ENCODE data around the gene SREBF2.

The SREBF2 gene

DNA sequence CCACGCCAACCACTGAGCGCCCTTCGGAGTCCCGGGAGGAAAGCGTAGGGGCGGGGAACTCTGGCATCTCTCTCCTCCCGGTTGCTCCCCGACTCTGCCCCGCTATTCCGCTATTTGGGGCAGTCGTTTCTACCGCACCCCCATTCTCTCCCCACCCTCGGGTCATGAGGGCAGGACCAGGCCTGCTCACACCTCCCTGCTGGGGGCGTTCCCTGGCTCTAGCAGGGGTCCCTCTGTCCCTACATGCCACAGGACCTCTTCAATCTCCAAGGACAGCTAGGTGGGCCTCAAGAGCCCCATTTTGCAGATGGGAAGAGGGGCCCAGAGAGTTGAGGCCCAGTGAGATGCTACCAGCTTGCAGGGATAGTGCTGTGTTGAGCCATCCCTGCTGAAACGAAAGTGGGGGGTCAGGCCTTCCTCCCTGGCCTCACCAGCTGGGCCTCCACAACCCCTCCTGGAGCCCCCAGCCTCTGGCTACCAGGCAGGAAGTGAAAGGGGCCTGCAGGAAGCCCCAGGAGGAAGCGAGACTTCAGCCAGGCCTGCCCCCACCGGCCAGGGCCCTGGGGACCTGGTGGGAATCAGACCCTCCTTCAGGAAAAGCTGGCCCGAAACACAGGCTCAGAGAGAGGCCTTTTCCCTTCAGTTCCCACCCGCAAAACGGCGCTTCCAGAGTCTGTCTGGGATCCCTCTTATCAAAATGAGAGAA, 87.5 kb downstream of the SREBF2 start:
- no peak for DNase-seq (ENCODE audit: low read depth, low spot score)

DNA sequence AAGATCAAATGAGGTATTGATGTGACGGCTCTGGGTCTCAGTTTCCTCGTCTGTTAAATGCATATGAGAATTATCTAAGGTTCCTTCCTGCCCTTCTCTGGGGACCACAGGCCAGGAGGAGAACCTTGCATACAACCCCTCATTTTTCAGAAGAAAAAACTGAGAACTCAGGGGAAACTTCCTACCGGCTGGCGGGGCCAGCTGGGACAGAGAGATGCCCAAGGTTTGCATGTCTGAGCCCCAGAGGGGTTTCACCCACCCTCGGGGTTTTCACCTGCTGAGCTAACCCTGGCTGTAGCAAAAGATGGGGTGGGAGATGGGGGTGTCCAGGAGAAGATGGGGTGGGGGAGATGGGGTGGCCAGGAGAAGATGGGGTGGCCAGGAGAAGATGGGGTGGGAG, 89.4 kb downstream of the SREBF2 start:
- DNase-seq (ENCODE audit: low read depth, low spot score): no peak

DNA sequence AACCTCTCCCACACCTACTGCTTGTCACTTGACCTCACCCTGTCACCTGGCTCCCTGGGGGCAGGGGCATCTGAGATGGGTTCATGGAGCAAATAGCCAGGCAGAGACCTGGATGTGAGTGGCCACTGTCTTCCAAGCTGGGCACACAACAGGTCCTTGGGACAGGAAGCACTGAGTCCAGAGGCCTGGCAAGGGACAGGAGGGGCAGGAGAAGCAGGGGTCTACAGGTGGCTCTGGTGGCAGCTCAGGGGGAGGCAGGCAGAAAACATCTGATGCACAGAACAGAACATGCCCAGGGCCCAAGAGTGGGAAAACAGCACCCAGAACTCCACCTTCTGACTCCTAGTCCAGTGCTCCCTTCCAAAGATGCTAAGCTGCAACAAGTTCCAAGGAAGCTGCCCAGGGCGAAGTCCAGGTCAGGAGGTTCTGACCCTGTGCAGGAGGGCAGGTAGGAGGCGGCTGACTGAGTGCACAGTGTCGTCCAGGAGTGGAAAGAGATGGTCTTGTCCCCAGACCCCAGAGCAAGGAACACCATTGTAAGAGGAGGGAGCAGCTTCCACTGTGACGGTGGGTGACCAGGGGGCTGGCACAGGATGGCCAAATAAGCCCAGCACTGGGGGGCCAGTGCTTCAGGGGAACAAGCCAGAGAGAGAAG, 90.2 kb downstream of the SREBF2 start:
- no peak for DNase-seq (ENCODE audit: low read depth, low spot score)

DNA sequence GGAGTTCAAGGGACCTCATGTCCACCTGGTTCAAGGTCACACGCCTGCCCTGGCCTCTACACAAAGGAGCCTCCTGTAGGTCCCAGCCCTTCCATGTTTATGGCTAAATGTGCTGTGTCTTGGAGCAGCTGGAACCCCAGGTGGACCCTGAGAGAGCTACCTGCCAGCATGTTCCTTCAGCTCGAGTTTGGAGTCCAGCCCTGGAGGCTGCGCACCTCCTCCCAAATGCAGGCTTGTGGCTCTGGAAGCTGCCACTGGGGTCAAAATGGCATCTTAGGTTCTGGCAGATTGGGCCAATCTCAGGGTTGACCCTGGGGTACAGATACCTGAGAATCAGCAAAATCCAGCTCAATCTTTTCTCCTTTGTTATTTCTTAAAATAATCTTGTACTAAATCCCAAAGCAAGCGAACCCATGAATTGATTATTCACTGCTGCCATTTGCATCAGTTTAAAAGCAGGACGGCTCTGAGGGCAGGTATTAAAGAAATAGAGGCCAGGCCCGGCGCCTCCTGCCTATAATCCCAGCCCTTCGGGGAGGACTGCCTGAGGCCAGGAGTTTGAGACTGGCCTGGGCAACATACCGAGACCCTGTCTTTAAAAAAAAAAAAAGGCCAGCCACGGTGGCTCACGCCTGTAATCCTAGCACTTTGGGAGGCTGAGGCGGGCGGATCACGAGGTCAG, 90.8 kb downstream of the SREBF2 start:
- DNase-seq (ENCODE audit: low read depth, low spot score): no peak

DNA sequence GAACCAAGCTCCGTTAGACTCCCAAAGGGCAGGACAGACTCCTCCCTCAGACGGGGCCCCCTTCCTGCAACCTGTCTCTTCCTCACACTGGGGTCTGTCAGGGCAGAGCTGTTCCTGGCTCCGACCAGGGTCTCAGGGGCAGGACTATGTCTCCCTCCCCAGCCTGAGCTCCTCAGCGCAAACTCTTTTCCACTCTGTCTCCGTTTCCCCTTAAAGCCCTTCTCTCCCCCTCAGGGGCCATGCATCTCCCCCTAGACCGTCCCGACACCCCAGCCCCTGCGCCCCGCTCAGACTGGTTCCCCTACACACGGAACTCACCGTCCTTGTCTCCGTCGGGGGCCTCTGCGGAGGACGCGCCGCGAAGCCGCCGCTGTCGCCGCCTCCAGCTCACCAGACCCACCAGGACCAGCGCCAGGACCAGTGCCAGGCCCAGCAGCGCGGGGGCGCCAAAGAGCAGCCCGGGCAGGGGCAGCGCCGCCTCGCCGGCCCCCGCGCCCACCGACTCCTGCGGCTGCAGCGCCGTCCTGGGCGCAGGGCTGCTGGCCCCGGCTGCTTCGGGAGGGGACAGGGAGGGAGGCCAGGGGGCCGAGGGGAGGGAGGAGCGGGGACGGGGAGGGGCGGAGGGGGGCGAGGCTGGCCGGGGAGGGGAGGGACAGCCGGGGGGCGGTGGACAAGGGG, 93.0 kb downstream of the SREBF2 start:
- peak; percentile 39 for DNase-seq (ENCODE audit: low read depth, low spot score)

DNA sequence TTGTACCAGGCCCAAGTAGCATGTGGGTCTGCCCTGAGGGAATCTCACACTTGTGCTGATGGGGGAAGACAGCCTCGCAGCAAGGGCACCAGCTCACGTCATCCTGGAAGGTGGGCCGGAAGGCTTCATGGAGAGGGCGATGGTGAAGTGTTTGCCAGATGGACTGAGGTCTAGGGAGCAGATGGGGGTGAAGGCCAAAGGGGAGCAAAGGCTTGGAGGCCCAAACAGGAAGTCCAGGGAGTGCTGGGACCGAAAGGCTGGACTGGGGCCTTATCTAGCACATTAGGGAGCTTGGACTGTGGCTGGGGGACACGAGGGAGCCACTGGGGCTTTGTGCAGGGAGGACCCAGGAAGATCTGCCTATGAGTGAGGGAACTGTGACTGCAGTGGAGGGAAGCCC, 94.9 kb downstream of the SREBF2 start:
- DNase-seq (ENCODE audit: low read depth, low spot score): no peak

DNA sequence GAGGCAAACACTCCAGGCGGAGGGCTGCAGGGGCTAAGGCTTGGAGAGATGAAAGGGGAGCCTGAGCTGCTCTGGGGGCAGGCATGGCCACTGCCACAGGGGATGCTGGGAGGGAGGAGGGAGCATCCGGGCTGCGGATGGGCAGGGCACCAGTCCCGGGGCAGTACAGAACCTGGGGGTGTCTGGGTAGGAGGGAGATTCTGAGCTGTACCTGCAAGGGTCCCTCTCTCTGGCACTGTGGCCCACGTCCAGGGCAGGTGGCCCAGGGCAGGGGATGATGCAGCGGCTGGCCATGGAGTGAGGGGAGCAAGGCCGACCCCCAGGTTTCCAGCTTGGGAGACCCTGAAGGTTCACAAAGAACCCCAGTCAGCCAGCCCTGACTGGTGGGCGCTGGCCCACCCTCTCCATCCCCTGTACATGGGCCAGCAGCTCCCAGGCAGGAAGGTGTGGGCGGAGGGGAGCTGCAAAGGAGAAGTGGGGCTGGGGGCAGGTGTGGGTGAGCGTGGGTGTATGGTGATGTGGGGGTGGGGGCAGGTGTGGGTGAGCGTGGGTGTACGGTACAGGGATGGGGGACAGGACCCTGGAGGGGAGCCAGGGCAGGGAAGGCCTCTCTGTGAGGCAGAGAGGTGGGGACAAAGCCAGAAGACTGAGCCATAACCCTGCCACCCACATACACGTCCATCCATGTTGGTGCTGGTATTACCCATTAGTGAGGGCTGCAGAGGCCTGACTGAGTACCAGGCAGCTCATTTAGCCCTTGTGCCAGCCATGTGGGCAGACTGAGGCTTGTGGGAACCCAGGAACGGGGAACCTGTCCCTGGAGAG, 95.9 kb downstream of the SREBF2 start:
- DNase-seq (ENCODE audit: low read depth, low spot score): no peak

DNA sequence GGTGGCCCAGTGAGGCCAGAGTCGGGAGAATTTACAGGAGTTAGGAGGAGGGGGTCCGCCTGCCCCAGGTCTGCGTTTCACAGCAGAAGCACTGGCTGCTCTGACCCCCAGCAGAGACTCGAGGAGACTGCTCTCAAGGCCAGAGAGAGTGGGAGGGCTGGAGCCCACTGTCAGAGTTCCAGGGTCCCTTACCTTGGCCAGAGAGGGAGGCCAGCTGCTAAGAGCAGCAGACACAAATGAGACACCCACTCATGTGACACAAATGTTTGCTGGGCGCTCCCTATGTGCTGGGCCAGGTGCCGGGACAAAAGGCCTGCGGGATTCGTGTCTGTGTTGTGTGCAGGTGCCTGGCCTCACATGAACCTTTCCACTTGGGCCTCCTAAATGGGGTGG, 96.5 kb downstream of the SREBF2 start:
- DNase-seq (ENCODE audit: low read depth, low spot score): no peak

GRCh38 chr22:41931701-41932269, 98.9 kb downstream of the SREBF2 start:
- no peak for DNase-seq (ENCODE audit: low read depth, low spot score)

GRCh38 chr22:41932353-41932752, 99.4 kb downstream of the SREBF2 start:
- no peak for DNase-seq (ENCODE audit: low read depth, low spot score)

DNA sequence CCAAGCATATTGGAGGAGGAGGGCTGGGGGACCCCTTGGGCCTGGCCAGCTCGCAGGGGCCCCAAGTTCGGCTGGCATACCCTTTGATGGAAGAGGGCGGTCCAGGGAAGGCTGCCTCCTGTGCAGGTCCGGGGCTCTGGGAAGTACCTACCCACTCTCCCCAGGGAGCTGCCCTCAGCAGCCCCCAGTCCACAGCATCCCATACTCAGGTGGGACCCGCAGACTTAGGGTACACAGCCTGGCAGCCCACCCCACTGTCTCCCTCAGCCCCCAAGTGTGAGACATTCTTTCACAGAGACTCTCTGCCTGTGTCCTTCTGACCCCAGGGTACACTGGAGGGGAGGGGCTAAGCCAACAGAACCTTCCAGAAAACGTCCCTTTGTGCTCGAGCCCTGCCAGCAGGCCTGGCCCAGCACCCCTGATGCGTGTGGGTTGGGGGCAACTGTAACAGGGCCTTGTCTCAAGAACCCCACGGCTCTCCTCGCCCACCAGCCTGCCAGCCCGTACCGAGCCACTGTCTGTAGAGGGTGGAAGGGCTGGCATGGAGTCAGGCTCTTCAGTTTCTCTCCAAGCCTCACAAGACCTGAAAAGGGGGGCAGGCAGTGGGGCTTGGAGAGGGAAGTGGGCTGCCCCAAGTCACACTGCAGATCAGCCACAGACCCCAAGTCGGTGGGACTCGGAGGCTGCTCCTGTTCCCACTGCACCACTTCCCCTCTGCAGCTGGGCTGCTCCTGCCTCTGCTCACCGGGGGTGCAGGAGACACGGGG, 100.7 kb downstream of the SREBF2 start:
- no peak for DNase-seq (ENCODE audit: low read depth, low spot score)

DNA sequence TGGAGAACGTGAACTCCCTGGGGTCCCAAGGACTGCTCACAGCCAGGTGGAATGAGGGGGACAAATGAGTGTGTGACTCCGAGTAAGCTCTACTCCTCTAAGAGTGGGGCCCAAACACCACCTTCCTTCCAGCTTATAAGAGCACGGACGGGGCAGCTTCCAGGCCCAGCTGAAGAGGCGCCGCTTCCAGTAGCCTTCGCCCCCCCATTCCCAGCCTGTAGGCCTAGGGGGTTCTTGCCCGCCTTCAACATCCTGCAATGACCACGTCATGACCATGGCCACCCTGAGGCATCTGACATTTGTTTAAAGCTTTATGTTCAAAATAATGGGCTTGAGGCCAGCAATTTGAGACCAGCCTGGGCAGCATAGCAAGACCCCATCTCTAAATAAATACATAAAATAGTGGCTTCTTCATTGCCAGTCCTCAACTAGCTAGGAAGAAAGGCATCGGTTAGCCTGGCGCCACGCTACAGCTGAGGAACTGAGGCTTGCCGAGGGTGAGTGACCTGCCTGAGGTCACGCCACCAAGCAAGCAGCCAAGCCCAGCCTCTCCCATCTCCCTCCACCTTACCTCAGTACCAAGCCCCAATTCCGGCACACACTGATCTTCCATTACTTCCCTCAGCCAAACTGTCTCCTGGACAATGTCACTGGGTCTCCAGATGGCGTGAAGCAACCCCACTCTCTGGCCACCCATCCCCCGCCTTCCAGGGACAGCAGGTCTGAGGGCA, 101.5 kb downstream of the SREBF2 start:
- no peak for DNase-seq (ENCODE audit: low read depth, low spot score)

GRCh38 chr22:41935015-41935351, 102.1 kb downstream of the SREBF2 start:
- DNase-seq (ENCODE audit: low read depth, low spot score): no peak

DNA sequence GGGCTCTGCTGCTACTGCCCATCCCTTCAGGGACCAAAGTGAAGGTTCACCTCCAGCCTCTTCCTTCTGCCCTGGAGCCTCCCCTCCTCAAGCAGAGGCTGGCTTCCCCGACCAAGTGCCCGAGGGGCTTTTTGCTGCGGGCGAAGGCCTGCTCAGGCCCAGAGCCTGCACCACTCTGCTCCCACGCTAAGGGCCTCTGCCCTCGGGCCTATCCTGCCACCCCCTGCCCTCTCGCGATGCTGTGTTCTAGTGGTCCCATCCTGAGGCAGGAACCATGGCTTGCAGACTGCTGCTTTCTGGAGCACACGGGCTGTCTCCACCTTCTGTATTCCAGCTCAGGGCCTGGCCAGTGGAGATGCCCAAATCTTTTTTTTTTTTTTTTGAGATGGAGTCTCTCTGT, 102.6 kb downstream of the SREBF2 start:
- no peak for DNase-seq (ENCODE audit: low read depth, low spot score)

- DNase-seq (ENCODE audit: low read depth, low spot score): no peak
Observed at GRCh38 chr22:41936894-41937169, 103.9 kb downstream of the SREBF2 start.

- DNase-seq (ENCODE audit: low read depth, low spot score): peak; percentile 93
Observed at GRCh38 chr22:41939981-41940831, 107.3 kb downstream of the SREBF2 start.

DNA sequence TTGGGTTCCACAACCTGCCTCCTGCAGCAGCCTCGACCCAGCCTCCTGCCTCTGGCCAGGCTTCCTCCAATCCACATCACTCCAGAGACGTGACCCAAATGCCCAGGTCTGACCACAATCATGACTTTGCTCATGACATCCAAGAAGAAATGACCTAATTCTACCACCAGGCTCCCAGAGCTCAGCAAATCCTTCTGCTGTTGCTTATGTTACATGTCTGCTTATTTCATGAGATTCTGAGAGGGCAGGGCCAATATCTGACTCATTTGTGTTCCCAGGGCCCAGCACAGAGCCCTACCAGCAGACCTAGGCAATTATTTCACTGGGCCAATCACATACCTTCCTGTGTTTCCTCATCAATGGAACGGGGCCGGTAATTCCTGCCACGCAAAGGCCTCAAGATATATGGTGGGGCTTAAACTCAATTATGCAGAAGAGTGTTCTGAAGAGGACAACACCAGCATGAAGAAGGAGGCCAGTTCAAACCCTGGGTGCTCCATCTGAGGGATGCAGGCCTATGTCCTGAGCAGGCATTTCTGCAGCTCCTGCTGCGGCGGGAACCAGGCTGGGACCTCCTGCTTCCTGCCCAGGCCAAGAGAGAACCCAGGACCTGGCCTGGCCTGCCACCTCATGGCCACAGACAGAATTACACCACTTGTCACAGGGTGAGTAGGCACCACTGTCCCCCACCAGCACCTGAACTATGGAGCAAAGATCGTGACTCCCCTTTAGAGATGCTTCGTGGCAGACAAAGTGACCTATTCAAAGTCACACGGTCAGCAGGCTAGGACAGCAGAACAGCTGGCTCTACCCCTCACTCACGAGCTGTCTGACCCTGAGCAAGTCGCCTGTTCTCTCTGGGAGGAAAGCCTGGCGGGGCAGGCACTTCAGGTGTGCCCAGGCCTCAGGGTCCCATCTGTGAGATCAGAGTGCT, 108.2 kb downstream of the SREBF2 start:
- peak; percentile 66 for DNase-seq (ENCODE audit: low read depth, low spot score)

DNA sequence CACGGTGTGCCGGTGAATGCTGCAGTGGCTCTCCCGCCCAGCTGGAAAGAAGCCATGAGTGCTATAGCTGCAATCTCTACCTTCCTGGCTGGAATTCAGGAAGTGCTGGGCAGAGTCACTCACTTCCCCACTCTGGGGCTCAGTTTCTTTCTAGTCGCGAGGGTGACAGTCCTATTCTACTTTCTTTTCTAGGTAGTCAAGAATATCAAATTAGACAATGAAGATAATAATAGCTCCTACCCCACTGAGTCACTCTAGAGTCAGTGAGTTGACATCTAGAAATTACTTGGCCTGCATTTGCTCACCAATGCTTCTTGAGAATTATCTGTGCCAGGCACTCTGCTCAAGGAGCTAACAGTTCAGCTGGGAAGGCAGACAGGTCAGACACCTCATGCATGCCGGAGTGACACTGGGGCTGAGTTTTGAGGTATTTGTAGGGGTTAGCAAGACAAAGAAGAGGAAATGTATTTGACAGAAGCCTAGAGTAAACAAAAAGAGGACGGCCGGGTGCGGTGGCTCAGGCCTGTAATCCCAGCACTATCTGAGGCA, 110.8 kb downstream of the SREBF2 start:
- no peak for DNase-seq (ENCODE audit: low read depth, low spot score)
